ENCODE measurements around the gene REXO1. TPM values are rescaled to one million over a fixed set of nuclear protein-coding genes. Genes with fewer than 3 reads are reported as not detected.

REXO1 gene
- total and polyA plus RNA-seq, 9 of the 15 experiments (the other 6 are each of a cell fraction or from before 2014, with no cell fraction given): 0.04 to 63.3 (median 15.8) TPM

GRCh38 chr19:1863638-1864479 is 15.6 kb upstream of the REXO1 start (continued):
- TF ChIP-seq CHD7 (IDR thresholded peaks at IDR 0.05; ENCODE audit: low read depth, low read length) (no peak), DPF2 (IDR thresholded peaks at IDR 0.05) (peak; percentile 37; the same call in 1 of the 2 replicates), MNT (conservative IDR thresholded peaks at IDR 0.05) (peak; percentile 100), TEAD4 (IDR thresholded peaks at IDR 0.05; ENCODE audit: low read length) (no peak), TEAD4 (CRISPR knock-in tag; IDR thresholded peaks at IDR 0.05; ENCODE audit: borderline replicate concordance) (no peak), CEBPB (tag; IDR thresholded peaks at IDR 0.05) (no peak), FOSL1 (tag; conservative IDR thresholded peaks at IDR 0.05) (peak; percentile 14; the same call in 1 of the 2 replicates), HOXB6 (CRISPR knock-in tag; IDR thresholded peaks at IDR 0.05; ENCODE audit: borderline replicate concordance) (no peak), KAT2B (IDR thresholded peaks at IDR 0.05; ENCODE audit: low read depth, low read length) (no peak), DDX20 (tag; IDR thresholded peaks at IDR 0.05; ENCODE audit: low read depth) (no peak), USF1 (CRISPR knock-in tag; IDR thresholded peaks at IDR 0.05) (peak; percentile 90), SOX6 (IDR thresholded peaks at IDR 0.05) (peak; percentile 28; the same call in 1 of the 2 replicates), TCF7L2 (IDR thresholded peaks at IDR 0.05; ENCODE audit: low read depth, low read length) (no peak)

Data from K562 (cell line).